Uterus (tissue), 2 donors: ENCODE measurements around the gene SLC22A23.

Experiments used
- CTCF ChIP-seq, 4 experiments: fragments of 200-600 bp in 2 of 4; fragments of 450-650 bp in 2 of 4; sonication (generic) in 2 of 4; IDR thresholded peaks; one replicate each; pipeline ENCODE4 v1.5.1; 2016 to 2019; ENCODE audit warnings: antibody characterized with exemption in 4 of 4, mild to moderate bottlenecking in 2 of 4, moderate library complexity in 1 of 4
- POLR2A ChIP-seq, 2 donors: fragments of 450-650 bp; IDR thresholded peaks; one replicate each; pipeline ENCODE4 v1.6.1; 2016; ENCODE audit warnings: antibody characterized with exemption in 2 of 2, mild to moderate bottlenecking in 1 of 2, moderate library complexity in 1 of 2

GRCh38 chr6:3377536-3378397, 79.1 kb downstream of the SLC22A23 start:
- TF ChIP-seq CTCF (IDR thresholded peaks at IDR 0.05) (no peak), POLR2A (IDR thresholded peaks at IDR 0.05) (no peak)
